Measurements from ENCODE around the gene VCP. TPM values are rescaled to one million over a fixed set of nuclear protein-coding genes. Genes with fewer than 3 reads are reported as not detected.

The VCP gene
- total RNA-seq, 1 donor from 2014 or later: 390 TPM

GRCh38 chr9:35035851-35036701 is 36.3 kb downstream of the VCP start:
- Mint-ChIP-seq H3K27ac (ENCODE audit: unreplicated experiment) (no peak overlapping the region), H3K4me1 (ENCODE audit: low read depth, unreplicated experiment) (no peaks in the 10 kb centered on the region), H3K27me3 (ENCODE audit: low read depth, unreplicated experiment) (no peaks in the 10 kb centered on the region), H3K9me3 (ENCODE audit: unreplicated experiment) (peaks cover 2% of the 10 kb centered on the region), H3K36me3 (ENCODE audit: low read depth, unreplicated experiment) (peaks cover 31% of the 10 kb centered on the region), H3K4me3 (ENCODE audit: unreplicated experiment) (no peak overlapping the region)
- Histone ChIP-seq H3K27ac (ENCODE audit: low read depth, low read length) (no peak overlapping the region), H2AFZ (ENCODE audit: low read depth, low read length) (no peak overlapping the region), H3K27me3 (ENCODE audit: insufficient read depth, low read length) (no peaks in the 10 kb centered on the region), H3K9me3 (ENCODE audit: insufficient read depth, low read depth, low read length) (no peaks in the 10 kb centered on the region), H3K4me3 (ENCODE audit: insufficient read depth, low read depth, low read length) (no peak overlapping the region), H3K79me2 (ENCODE audit: insufficient read depth, low read length) (no peaks in the 10 kb centered on the region), H3K4me2 (ENCODE audit: low read length) (peak overlapping the region; percentile 65), H3K4me1 (ENCODE audit: insufficient read depth, low read length) (no peaks in the 10 kb centered on the region), H3K9ac (ENCODE audit: low read length) (no peak overlapping the region), H3K36me3 (ENCODE audit: insufficient read depth, low read length) (no peaks in the 10 kb centered on the region), H4K20me1 (ENCODE audit: insufficient read depth, low read length) (no peaks in the 10 kb centered on the region)
- no peak for DNase-seq (ENCODE audit: low read depth)
- TF ChIP-seq EZH2 (IDR thresholded peaks at IDR 0.05; ENCODE audit: insufficient read depth, low read length): no peak
- TF ChIP-seq, protein P1, sequence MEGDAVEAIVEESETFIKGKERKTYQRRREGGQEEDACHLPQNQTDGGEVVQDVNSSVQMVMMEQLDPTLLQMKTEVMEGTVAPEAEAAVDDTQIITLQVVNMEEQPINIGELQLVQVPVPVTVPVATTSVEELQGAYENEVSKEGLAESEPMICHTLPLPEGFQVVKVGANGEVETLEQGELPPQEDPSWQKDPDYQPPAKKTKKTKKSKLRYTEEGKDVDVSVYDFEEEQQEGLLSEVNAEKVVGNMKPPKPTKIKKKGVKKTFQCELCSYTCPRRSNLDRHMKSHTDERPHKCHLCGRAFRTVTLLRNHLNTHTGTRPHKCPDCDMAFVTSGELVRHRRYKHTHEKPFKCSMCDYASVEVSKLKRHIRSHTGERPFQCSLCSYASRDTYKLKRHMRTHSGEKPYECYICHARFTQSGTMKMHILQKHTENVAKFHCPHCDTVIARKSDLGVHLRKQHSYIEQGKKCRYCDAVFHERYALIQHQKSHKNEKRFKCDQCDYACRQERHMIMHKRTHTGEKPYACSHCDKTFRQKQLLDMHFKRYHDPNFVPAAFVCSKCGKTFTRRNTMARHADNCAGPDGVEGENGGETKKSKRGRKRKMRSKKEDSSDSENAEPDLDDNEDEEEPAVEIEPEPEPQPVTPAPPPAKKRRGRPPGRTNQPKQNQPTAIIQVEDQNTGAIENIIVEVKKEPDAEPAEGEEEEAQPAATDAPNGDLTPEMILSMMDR (IDR thresholded peaks at IDR 0.05; ENCODE audit: insufficient read depth, low read depth, low read length): no peak
- no peak for FAIRE-seq

DNA sequence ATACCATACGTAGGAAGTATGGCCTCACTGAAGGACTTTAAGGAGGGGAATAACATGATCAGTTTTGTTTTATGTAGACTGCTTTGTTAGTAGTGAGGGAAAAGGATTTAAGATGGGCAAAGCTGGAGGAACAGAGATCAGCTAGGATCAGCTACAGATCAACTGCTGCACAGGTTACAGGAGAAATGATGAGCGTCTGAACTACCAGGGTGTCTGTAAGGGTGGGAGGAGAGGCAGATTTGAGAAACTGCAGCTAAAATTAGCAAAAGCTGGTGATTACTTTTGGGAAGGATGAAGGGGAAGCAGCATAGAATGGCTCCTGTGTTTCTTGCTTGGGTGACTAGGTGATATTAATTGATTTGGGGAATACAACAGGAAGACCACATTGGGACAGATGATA is 39.3 kb downstream of the VCP start:
- DNase-seq (ENCODE audit: low read depth): no peak
- H3K36me3 ChIP-seq (ENCODE audit: insufficient read depth, low read length): peaks cover 2% of the 10 kb centered on the region
- no peak overlapping the region for H3K27ac ChIP-seq (ENCODE audit: low read depth, low read length)
- no peaks in the 10 kb centered on the region for H3K27me3 ChIP-seq (ENCODE audit: insufficient read depth, low read length)
- no peak overlapping the region for H3K4me2 ChIP-seq (ENCODE audit: low read length)
- H3K4me1 ChIP-seq (ENCODE audit: insufficient read depth, low read length): no peaks in the 10 kb centered on the region
- H3K4me3 Mint-ChIP-seq (ENCODE audit: unreplicated experiment): no peak overlapping the region
- H3K4me3 ChIP-seq (ENCODE audit: insufficient read depth, low read depth, low read length): no peak overlapping the region
- peaks cover 2% of the 10 kb centered on the region for H3K9me3 Mint-ChIP-seq (ENCODE audit: unreplicated experiment)
- no peak overlapping the region for H3K9ac ChIP-seq (ENCODE audit: low read length)
- no peak overlapping the region for H3K27ac Mint-ChIP-seq (ENCODE audit: unreplicated experiment)
- no peaks in the 10 kb centered on the region for H3K79me2 ChIP-seq (ENCODE audit: insufficient read depth, low read length)
- no peak for FAIRE-seq
- H3K36me3 Mint-ChIP-seq (ENCODE audit: low read depth, unreplicated experiment): peaks cover 43% of the 10 kb centered on the region
- H3K4me1 Mint-ChIP-seq (ENCODE audit: low read depth, unreplicated experiment): peaks cover 2% of the 10 kb centered on the region
- TF ChIP-seq, protein P1 (IDR thresholded peaks at IDR 0.05; ENCODE audit: insufficient read depth, low read depth, low read length): no peak
- no peak for TF ChIP-seq EZH2 (IDR thresholded peaks at IDR 0.05; ENCODE audit: insufficient read depth, low read length)
- no peak overlapping the region for H2AFZ ChIP-seq (ENCODE audit: low read depth, low read length)
- H3K27me3 Mint-ChIP-seq (ENCODE audit: low read depth, unreplicated experiment): no peaks in the 10 kb centered on the region
- no peaks in the 10 kb centered on the region for H4K20me1 ChIP-seq (ENCODE audit: insufficient read depth, low read length)
- no peaks in the 10 kb centered on the region for H3K9me3 ChIP-seq (ENCODE audit: insufficient read depth, low read depth, low read length)

GRCh38 chr9:35029852-35030251 is 42.6 kb downstream of the VCP start:
- no peaks in the 10 kb centered on the region for H3K9me3 ChIP-seq (ENCODE audit: insufficient read depth, low read depth, low read length)
- FAIRE-seq: no peak
- peaks cover 17% of the 10 kb centered on the region for H3K4me1 ChIP-seq (ENCODE audit: insufficient read depth, low read length)
- Mint-ChIP-seq H3K27me3 (ENCODE audit: low read depth, unreplicated experiment) (no peaks in the 10 kb centered on the region), H3K36me3 (ENCODE audit: low read depth, unreplicated experiment) (peaks cover 39% of the 10 kb centered on the region), H3K4me1 (ENCODE audit: low read depth, unreplicated experiment) (peaks cover 22% of the 10 kb centered on the region), H3K27ac (ENCODE audit: unreplicated experiment) (no peak overlapping the region), H3K9me3 (ENCODE audit: unreplicated experiment) (peaks cover 2% of the 10 kb centered on the region), H3K4me3 (ENCODE audit: unreplicated experiment) (no peak overlapping the region)
- peaks cover 2% of the 10 kb centered on the region for H3K36me3 ChIP-seq (ENCODE audit: insufficient read depth, low read length)
- no peak overlapping the region for H3K4me2 ChIP-seq (ENCODE audit: low read length)
- H3K27me3 ChIP-seq (ENCODE audit: insufficient read depth, low read length): no peaks in the 10 kb centered on the region
- H3K9ac ChIP-seq (ENCODE audit: low read length): no peak overlapping the region
- H3K4me3 ChIP-seq (ENCODE audit: insufficient read depth, low read depth, low read length): no peak overlapping the region
- no peaks in the 10 kb centered on the region for H3K79me2 ChIP-seq (ENCODE audit: insufficient read depth, low read length)
- no peaks in the 10 kb centered on the region for H4K20me1 ChIP-seq (ENCODE audit: insufficient read depth, low read length)
- no peak for DNase-seq (ENCODE audit: low read depth)
- H3K27ac ChIP-seq (ENCODE audit: low read depth, low read length): no peak overlapping the region
- H2AFZ ChIP-seq (ENCODE audit: low read depth, low read length): no peak overlapping the region
- no peak for TF ChIP-seq EZH2 (IDR thresholded peaks at IDR 0.05; ENCODE audit: insufficient read depth, low read length)
